ENCODE results near the gene FAM180A.
"Not testable (repeated sequence)": the region's sequence is repeated elsewhere in the genome, so short reads cannot be mapped to it uniquely, and the experiment has no call there.

FAM180A gene

GRCh38 chr7:135771051-135771450 is 22.4 kb upstream of the FAM180A start:
- DNase-seq, result no peak

DNA sequence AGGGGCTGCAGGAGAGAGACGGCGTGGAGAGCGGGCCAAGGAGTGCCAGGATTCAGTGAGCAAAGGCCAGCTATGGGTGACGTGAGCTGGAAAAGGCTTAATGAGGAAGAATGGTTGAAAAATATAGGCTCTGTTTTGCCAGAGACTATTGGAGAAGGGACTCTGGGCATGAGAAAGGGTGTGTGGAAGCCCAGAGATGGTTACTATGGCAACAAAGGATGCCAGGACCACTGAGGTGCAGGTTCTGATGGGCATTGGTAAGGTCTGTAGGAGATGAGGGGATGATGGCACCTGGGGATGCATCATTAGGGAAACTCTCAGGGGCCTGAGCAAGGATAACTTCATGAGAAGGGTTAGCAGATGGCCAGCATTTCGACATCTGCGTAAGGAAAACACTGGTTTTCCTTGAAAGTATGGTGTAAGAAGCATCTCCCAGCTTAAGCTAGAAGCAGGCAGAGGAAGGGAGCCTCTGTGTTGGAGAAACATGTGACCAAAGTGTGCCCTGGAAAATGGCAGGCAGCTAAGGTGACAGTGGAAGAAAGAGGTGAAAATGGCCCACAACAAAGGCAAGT is 21.6 kb upstream of the FAM180A start:
- DNase-seq, result no peak

GRCh38 chr7:135769005-135769802 is 20.6 kb upstream of the FAM180A start:
- DNase-seq, result no peak

DNA sequence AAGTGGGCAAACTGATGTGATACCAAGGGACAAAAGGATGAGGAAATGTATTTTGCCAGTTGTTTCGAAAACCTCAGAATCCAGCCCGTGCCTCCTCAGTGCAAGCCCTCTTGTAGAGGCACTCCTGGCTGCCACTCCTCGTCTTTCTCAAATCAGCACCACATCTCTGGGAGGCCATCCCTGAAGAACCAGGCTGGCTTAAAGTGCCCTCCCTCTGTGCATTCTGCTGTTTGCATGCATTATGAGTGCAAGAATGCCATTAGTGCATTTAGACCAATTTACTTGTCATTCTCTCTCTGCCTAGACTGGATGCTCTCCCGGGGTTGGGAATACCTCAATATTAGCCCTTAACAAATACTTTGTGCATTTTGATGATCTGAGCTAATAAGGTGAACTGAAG is 19.9 kb upstream of the FAM180A start:
- no peak for DNase-seq

DNA sequence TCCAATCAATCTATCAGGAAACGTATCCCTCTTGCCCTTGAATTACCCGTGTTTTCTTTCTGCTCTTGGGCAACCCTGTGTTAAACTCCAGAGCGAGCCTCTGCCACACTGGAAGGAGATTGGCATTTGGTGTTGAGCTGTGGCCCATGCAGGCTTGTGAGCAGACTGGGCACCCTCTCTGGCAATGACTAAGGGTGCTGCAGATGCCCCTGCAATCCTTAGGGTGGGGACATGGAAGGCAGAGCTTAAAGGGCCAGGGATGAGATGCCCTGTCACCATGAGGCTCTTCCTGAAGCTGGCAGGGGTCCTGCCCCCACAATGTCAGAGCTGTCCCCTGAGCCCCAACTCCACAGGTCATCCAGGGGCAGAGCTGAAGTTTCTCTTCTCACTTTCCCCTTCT is 19.5 kb upstream of the FAM180A start:
- no peak for DNase-seq

- DNase-seq, result no peak
Measured at GRCh38 chr7:135763261-135763660, 14.6 kb upstream of the FAM180A start.

DNA sequence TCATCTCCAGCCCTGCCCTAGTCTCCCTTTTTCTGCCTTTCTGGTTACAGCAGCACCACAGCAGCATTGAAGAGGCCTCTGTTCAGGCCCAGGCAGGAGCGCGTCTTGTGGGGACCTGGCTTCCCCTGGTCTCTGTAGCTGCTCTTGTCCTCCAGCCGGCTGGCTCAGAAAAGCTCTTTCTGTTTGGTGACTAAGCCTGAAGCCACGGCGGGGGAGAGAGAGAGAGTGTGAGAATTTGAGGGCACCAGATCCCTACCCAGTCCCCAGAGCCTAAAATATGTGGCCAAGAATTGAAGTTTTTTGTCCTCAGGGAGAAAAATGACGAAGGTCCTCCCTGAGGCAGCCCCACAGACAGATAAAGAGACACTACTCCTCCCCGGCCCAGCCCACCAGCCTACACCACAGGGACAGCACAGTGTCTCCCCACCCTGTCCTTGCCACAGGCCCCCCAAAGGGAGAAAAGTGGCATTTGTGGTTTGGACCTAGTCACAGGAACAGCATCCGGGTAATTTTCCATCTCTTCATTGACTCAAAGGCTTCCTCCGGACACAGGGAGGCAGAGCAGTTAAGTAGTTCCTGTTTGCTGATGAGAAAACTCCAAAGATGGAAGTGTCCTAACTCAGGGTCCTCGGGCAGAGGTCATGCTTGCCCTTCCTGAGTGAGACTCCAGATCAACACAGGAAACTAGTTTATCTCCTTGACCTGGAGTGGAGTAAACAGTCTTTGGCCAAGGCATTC is 13.3 kb upstream of the FAM180A start:
- no peak for DNase-seq

- no peak for DNase-seq
Measured at GRCh38 chr7:135759532-135759931, 10.9 kb upstream of the FAM180A start.

DNA sequence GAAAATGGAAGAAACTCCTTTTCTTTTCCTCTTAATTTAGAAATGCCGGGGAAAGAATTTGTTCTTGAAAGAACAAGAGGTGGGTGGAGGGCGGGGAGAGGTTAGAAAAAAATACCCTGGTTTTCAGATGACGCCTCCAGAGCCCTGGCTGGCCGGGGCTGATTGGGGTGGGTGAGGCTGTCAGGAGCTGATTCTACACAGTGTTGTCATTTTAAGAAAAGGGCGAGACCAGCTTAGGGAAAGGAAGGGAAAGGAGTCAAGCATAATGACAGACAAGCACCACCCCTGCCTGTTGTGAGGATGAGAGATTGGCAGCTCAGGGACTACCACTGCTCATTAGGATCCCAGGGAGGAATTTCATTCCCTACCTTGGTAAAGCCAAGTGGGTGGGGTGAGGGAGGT is 9.9 kb upstream of the FAM180A start:
- DNase-seq, result no peak

DNA sequence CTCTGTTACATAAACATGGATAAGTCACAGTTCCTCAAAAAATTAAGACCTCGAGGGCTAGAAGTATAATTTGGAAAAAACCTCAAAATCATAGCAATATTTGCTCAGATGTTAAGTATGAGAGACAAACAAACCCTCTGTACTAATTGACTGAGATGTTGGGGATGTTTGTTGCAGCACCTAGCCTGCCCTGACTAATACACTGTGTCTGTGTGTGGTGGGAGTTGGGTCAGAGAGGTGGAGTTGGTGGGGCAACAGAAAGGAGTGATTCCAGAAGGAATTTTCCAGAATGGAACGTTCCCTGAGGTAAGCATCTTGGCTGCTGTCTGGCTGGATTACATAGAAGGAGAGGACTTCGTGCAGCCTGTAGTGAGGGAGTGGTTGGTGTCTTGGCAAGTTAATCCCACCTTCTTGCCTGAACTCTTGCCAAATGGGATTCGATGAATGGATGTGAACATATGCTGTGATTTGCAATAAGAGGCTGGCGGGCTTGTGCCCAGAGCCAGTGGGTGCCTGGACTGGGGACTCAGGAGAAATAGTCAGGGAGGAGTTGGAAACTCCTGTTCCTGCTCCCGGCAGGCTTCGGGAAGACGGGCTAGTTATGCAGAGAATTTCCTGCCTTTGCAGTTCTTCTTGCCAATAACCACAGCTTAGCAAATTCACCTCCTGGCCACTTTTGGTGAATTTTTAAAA is 9.3 kb upstream of the FAM180A start:
- DNase-seq, result no peak

DNA sequence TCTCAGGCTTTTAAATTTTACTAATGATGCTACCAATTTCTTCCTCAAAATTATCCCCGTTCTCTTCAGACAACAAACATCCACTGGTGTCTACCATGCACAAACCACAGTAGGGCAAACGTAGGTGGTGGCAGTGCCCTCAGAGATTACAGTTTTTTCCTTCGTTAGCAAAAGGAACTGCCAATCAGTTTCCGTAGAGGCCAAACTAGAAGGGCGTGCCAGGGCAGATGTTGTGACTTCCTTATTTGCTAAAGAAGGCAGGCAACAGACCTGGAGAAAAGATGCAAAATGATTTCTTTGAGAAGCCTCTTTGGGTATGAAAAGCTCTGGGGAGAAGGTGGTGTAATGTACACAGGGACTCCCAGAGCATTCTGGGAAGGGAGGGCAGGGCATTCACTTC is 7.6 kb upstream of the FAM180A start:
- DNase-seq, result no peak

GRCh38 chr7:135755351-135755753 is 6.7 kb upstream of the FAM180A start:
- DNase-seq, result no peak

- no peak for DNase-seq
Measured at GRCh38 chr7:135753616-135754413, 5.2 kb upstream of the FAM180A start.

GRCh38 chr7:135747366-135747765 is 1.2 kb downstream of the FAM180A start:
- no peak for DNase-seq

- no peak for DNase-seq
Measured at GRCh38 chr7:135745703-135746312, 2.8 kb downstream of the FAM180A start.

GRCh38 chr7:135744938-135745702 is 3.5 kb downstream of the FAM180A start:
- DNase-seq, result no peak

DNA sequence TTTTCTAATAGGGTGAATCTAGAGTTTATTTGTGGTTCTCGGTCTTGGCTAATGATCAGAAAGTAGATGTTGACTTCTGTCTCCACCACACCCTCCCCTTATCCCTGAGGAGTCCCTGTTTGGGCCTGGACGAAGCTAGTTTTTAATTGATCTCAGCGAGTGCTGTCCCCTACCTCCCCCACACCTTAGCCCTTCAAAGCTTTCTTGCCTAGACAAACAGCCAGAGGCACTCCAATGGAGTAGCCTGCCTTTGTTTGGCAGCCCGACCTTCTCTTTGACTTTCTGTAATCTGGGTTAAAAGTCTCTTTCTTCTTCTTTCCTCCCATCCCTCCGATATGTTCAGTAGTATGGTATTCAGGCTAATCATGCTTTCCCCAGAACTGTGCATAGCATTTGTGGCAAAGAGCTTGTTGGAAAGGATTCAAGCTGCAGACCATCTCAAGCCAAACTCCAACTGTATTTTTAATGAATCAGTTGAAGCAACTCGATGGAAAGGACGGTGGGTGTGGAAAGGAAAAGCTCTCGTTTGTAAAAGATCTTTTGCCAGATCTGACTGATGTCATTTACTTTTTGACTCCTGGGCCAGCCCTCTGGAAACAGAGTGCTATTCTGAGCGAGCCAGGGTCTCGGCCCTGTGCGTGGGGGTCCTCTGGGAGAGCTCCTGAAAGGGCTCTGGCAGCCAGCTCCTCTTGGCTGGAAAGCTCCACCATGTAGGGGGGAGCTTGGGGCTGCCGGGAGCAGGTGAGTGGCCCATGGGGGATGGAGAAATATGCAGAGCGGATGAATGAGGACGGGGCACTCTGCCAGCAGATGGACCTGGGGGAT is 4.5 kb downstream of the FAM180A start:
- DNase-seq, result no peak

GRCh38 chr7:135742371-135742770 is 6.2 kb downstream of the FAM180A start:
- DNase-seq, result no peak

GRCh38 chr7:135741905-135742304 is 6.7 kb downstream of the FAM180A start:
- DNase-seq, result no peak

- no peak for DNase-seq
Measured at GRCh38 chr7:135740889-135741288, 7.7 kb downstream of the FAM180A start.

- not testable (repeated sequence) for DNase-seq
Measured at GRCh38 chr7:135737306-135737647, 11.3 kb downstream of the FAM180A start.
